ENCODE results near the gene LITAFD. TPM values are rescaled to one million over a fixed set of nuclear protein-coding genes. Genes with fewer than 3 reads are reported as not detected.
A peak's percentile ranks its signal among the peaks of the same experiment; 100 is the strongest.
"Not testable (repeated sequence)": the region's sequence is repeated elsewhere in the genome, so short reads cannot be mapped to it uniquely, and the experiment has no call there.

LITAFD gene
- total and polyA plus RNA-seq, 4 experiments from 2014 or later = not detected

DNA sequence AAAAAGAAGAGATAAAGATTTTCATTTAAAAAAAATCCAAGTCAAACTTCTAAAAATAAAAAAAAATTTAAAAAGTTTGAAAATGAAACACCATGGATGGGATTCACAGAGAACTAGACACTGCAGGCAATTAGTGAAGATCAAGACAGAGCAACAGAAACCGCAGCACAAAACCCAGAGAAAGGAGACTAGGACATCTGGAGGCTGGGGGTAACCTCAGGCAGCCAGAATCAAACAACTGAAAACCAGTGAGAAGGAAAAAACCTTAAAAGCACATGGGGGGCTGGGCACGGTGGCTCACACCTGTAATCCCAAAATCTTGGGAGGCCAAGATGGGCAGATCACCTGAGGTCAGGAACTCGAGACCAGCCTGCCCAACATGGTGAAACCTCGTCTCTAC, 30.6 kb downstream of the LITAFD start:
- H3K27me3 ChIP-seq (ENCODE audit: insufficient read depth, low read length) = no peaks in the 10 kb centered on the region
- H3K27ac ChIP-seq (ENCODE audit: low read depth, low read length) = no peak overlapping the region
- H3K9me3 ChIP-seq (ENCODE audit: control insufficient read depth in 1 of 2, low read length in 2 of 2) = no peaks in the 10 kb centered on the region
- H3K36me3 ChIP-seq (ENCODE audit: insufficient read depth, low read length) = peaks cover 63% of the 10 kb centered on the region
- peaks cover 13% of the 10 kb centered on the region for H3K4me1 ChIP-seq (ENCODE audit: insufficient read depth, low read length)
- Mint-ChIP-seq H3K36me3 (peaks cover 64 to 93% of the 10 kb centered on the region in 2 donors), H3K27me3 (no peaks in the 10 kb centered on the region), H3K27ac (peak overlapping the region in 3 of 7 donors; percentile 13 to 41 (median 29)), H3K9me3 (peaks cover 0 to 4% (median 0%) of the 10 kb centered on the region in 8 donors), H3K4me1 (peaks cover 32 to 37% (median 33%) of the 10 kb centered on the region in 4 donors), H3K4me3 (no peak overlapping the region)
- ChIA-PET CTCF (ENCODE audit: partially characterized antibody) (interaction anchor here (1.3 kb wide), 1 partner anchor 96 kb away, joined by 3 read pairs; no protein-coding TSS in a partner anchor), POLR2A (ENCODE audit: partially characterized antibody) (no interaction called here)
- no peak for DNase-seq
- H3K4me3 ChIP-seq (ENCODE audit: low read length in 2 of 2) = no peak overlapping the region
- intact Hi-C loops (cut with micrococcal nuclease) = no loop called here

DNA sequence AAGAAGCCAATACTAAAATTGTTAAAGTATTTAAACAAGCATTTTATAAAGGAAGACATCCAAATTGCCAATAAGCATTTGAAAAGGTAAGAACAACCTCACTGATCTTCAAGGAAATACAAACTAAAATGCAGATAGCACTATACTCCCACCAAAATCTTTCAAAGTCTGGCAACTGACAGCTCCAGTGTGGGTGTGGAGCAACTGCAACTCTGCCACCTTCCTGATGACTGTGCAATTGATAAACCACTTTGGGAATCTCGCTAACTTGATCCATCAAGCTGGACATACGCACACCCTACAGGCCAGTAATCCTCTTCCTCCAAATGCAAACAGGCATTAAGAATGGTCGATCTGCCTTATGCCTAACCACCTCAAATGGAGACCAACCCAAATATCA, 31.9 kb downstream of the LITAFD start:
- Mint-ChIP-seq H3K4me1 (peaks cover 29 to 33% (median 30%) of the 10 kb centered on the region in 4 donors), H3K27me3 (no peaks in the 10 kb centered on the region), H3K4me3 (no peak overlapping the region), H3K27ac (peak overlapping the region in 4 of 7 donors; percentile 10 to 78 (median 17)), H3K9me3 (peaks cover 0 to 4% (median 0%) of the 10 kb centered on the region in 8 donors), H3K36me3 (peaks cover 68 to 90% of the 10 kb centered on the region in 2 donors)
- peaks cover 67% of the 10 kb centered on the region for H3K36me3 ChIP-seq (ENCODE audit: insufficient read depth, low read length)
- CTCF ChIA-PET (ENCODE audit: partially characterized antibody) = interaction anchor here (1.2 to 1.5 kb wide), 3 partner anchors 22 to 95 kb away, joined by 3 to 6 read pairs (median 3); no protein-coding TSS in a partner anchor
- H3K4me1 ChIP-seq (ENCODE audit: insufficient read depth, low read length) = peaks cover 8% of the 10 kb centered on the region
- DNase-seq = no peak
- intact Hi-C loops (cut with micrococcal nuclease) = no loop called here
- H3K4me3 ChIP-seq (ENCODE audit: low read length in 2 of 2) = no peak overlapping the region
- no peaks in the 10 kb centered on the region for H3K27me3 ChIP-seq (ENCODE audit: insufficient read depth, low read length)
- H3K9me3 ChIP-seq (ENCODE audit: control insufficient read depth in 1 of 2, low read length in 2 of 2) = no peaks in the 10 kb centered on the region
- POLR2A ChIA-PET (ENCODE audit: partially characterized antibody) = no interaction called here
- no peak overlapping the region for H3K27ac ChIP-seq (ENCODE audit: low read depth, low read length)

DNA sequence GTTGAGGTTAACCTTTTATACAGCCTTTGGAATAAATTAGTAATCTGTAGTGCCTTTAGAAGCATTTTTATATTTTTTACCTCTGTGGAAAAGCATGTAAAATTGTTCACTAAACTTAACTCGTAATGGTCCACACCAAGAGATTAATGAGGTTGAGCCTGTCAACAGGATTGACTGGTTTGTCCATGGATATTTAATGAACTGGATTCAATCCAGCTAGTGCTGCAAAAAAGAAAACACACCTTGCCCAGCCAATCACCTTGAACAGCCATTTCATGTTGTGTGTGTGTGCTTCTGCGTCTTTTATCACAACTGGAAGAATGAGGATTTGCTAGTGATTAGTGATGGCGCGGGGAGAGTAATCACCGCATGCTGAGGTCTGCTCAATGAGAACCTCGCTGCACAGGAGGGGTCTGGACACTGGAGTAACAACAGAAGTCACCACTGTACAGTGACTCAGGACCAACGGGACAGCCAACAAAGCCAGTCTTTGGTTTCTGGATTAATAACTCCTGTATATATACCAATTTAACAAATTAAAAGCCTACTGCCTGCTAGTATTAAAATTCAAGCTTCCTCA, 33.7 kb downstream of the LITAFD start:
- H3K27ac Mint-ChIP-seq = no peak overlapping the region
- H3K27me3 Mint-ChIP-seq = no peaks in the 10 kb centered on the region
- DNase-seq = no peak
- no peaks in the 10 kb centered on the region for H3K27me3 ChIP-seq (ENCODE audit: insufficient read depth, low read length)
- peaks cover 22% of the 10 kb centered on the region for H3K4me1 ChIP-seq (ENCODE audit: insufficient read depth, low read length)
- no peak overlapping the region for H3K4me3 ChIP-seq (ENCODE audit: low read length in 2 of 2)
- H3K9me3 ChIP-seq (ENCODE audit: control insufficient read depth in 1 of 2, low read length in 2 of 2) = no peaks in the 10 kb centered on the region
- intact Hi-C loops (cut with micrococcal nuclease) = no loop called here
- POLR2A ChIA-PET (ENCODE audit: partially characterized antibody) = no interaction called here
- H3K27ac ChIP-seq (ENCODE audit: low read depth, low read length) = no peak overlapping the region
- CTCF ChIA-PET (ENCODE audit: partially characterized antibody) = interaction anchor here (0.8 to 1.5 kb wide), 3 partner anchors 21 to 93 kb away, joined by 4 to 7 read pairs (median 6); no protein-coding TSS in a partner anchor
- peaks cover 30 to 39% (median 37%) of the 10 kb centered on the region in 4 donors for H3K4me1 Mint-ChIP-seq
- peaks cover 67 to 91% of the 10 kb centered on the region in 2 donors for H3K36me3 Mint-ChIP-seq
- peaks cover 78% of the 10 kb centered on the region for H3K36me3 ChIP-seq (ENCODE audit: insufficient read depth, low read length)
- no peak overlapping the region for H3K4me3 Mint-ChIP-seq
- H3K9me3 Mint-ChIP-seq = peaks cover 0 to 4% (median 0%) of the 10 kb centered on the region in 8 donors

DNA sequence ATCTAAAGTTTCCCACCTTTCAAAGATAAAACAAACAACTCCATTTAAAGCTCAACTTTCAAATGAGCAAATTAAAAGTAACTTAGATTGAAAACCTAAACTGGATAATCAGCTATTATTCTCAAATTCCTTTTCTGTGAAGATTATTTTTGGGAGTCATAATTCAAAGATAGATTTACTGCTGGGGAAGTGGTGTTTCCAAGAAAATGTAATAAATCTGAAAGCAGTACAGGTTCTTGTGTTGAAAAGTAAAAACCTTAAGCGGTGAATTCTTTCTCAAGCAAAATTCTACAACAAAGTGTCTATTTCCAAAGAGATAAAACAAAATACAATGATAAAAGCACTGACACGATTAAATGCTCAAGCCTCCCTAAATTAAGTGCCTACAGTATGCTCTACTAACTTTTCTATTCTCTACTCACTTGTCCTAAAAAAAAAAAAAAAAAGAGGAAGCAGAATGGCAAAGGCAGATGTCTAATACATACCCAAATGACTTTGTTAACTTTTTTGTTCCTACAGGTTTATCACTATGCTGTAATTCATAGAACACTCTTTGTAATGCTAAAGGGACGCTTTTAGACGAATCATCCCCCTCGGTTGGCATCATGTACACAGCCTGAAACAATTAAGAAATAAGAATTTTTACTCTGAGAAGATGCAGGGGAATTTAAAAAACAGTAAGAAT, 34.5 kb downstream of the LITAFD start:
- no peaks in the 10 kb centered on the region for H3K9me3 Mint-ChIP-seq
- DNase-seq = no peak
- Histone ChIP-seq H3K27me3 (ENCODE audit: insufficient read depth, low read length) (no peaks in the 10 kb centered on the region), H3K4me3 (ENCODE audit: low read length in 2 of 2) (no peak overlapping the region), H3K27ac (ENCODE audit: low read depth, low read length) (no peak overlapping the region), H3K9me3 (ENCODE audit: control insufficient read depth in 1 of 2, low read length in 2 of 2) (no peaks in the 10 kb centered on the region), H3K36me3 (ENCODE audit: insufficient read depth, low read length) (peaks cover 78% of the 10 kb centered on the region), H3K4me1 (ENCODE audit: insufficient read depth, low read length) (peaks cover 30% of the 10 kb centered on the region)
- peak overlapping the region in 3 of 7 donors; percentile 22 to 55 (median 32) for H3K27ac Mint-ChIP-seq
- ChIA-PET POLR2A (ENCODE audit: partially characterized antibody) (no interaction called here), CTCF (ENCODE audit: partially characterized antibody) (interaction anchor here (0.8 to 1.2 kb wide), 2 partner anchors 56 to 92 kb away, joined by 4 to 7 read pairs; no protein-coding TSS in a partner anchor)
- peaks cover 29 to 43% (median 38%) of the 10 kb centered on the region in 4 donors for H3K4me1 Mint-ChIP-seq
- H3K27me3 Mint-ChIP-seq = no peaks in the 10 kb centered on the region
- intact Hi-C loops (cut with micrococcal nuclease) = no loop called here
- no peak overlapping the region for H3K4me3 Mint-ChIP-seq
- H3K36me3 Mint-ChIP-seq = peaks cover 65 to 91% of the 10 kb centered on the region in 2 donors

DNA sequence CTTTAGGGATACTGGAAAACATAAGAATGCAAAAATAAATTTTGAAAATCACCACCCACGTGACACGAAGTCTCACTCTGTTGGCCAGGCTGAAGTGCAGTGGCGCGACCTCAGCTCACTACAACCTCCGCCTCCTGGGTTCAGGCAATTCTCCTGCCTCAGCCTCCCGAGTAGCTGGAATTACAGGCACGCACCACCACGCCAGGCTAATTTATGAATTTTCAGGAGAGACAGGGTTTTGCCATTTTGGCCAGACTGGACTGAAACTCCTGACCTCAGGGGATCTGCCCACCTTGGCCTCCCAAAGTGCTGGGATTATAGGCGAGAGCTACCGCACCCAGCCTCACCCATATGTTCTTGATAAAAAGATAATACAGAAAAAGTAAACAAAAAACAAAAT, 35.2 kb downstream of the LITAFD start:
- H3K27ac Mint-ChIP-seq; H3K9me3 Mint-ChIP-seq; H3K27me3 ChIP-seq (ENCODE audit: insufficient read depth, low read length); DNase-seq; H3K9me3 ChIP-seq (ENCODE audit: control insufficient read depth in 1 of 2, low read length in 2 of 2); intact Hi-C loops (cut with micrococcal nuclease); H3K4me3 ChIP-seq (ENCODE audit: low read length in 2 of 2); POLR2A ChIA-PET (ENCODE audit: partially characterized antibody); H3K4me3 Mint-ChIP-seq; H3K27me3 Mint-ChIP-seq; H3K27ac ChIP-seq (ENCODE audit: low read depth, low read length): not testable (repeated sequence)
- Histone ChIP-seq H3K4me1 (ENCODE audit: insufficient read depth, low read length) (peaks cover 37% of the 10 kb centered on the region), H3K36me3 (ENCODE audit: insufficient read depth, low read length) (peaks cover 79% of the 10 kb centered on the region)
- H3K4me1 Mint-ChIP-seq = peaks cover 29 to 50% (median 42%) of the 10 kb centered on the region in 4 donors
- CTCF ChIA-PET (ENCODE audit: partially characterized antibody) = interaction anchor here (1.7 kb wide), 1 partner anchor 16 kb away, joined by 3 read pairs; no protein-coding TSS in a partner anchor
- H3K36me3 Mint-ChIP-seq = peaks cover 66 to 92% of the 10 kb centered on the region in 2 donors

DNA sequence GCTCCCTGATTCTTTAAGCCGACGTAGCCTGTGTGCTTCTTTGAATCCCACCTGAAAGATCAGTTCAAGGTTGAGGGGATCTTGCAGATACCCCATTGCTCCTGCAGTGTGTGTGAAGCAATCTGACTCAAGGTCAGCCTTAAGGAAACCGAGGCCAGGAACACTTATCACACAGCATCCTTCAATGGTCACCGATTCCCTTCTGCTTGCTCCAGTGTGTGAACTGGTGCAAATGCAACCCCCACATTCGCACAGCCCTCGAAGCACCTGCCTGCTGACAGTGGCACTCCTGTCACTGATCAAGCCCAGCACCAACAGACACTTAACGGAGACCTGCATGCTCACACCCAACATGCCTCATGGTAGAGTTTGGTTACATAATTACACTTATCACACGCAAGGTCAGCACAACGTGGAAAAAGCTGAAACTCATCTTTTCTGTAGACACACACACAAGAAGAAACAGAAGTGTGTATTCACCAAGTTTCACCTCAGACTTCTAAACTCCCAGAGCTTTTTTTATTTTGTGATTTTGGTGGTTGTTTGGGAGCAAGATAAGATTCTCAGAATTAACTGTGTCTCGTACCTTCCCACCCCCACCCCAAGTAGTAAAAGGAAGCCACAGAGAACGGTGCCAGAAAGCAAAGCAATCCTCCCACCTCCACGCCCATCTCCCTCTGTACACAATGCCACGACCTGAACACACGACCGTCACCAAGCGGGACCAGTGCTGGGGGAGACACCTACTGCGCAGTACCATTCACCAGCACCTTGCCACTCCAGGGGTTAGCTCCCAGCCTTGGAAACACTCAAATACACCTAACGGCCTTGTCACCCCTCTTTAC, 37.2 kb downstream of the LITAFD start:
- intact Hi-C loops (cut with micrococcal nuclease) = no loop called here
- Histone ChIP-seq H3K36me3 (ENCODE audit: insufficient read depth, low read length) (peaks cover 85% of the 10 kb centered on the region), H3K4me1 (ENCODE audit: insufficient read depth, low read length) (peaks cover 42% of the 10 kb centered on the region), H3K4me3 (ENCODE audit: low read length in 2 of 2) (no peak overlapping the region), H3K27me3 (ENCODE audit: insufficient read depth, low read length) (no peaks in the 10 kb centered on the region), H3K27ac (ENCODE audit: low read depth, low read length) (peak overlapping the region; percentile 4), H3K9me3 (ENCODE audit: control insufficient read depth in 1 of 2, low read length in 2 of 2) (no peaks in the 10 kb centered on the region)
- POLR2A ChIA-PET (ENCODE audit: partially characterized antibody) = interaction anchor here (0.7 to 2.3 kb wide), 4 partner anchors 40 to 190 kb away, joined by 3 to 5 read pairs (median 3); partner anchors contain the start of gene CARHSP1
- no peak for DNase-seq
- Mint-ChIP-seq H3K9me3 (no peaks in the 10 kb centered on the region), H3K4me1 (peaks cover 29 to 61% (median 46%) of the 10 kb centered on the region in 4 donors), H3K36me3 (peaks cover 55 to 94% of the 10 kb centered on the region in 2 donors), H3K27me3 (no peaks in the 10 kb centered on the region), H3K27ac (peak overlapping the region; percentile 48 to 91 (median 87)), H3K4me3 (peak overlapping the region in 6 of 8 donors; percentile 14 to 81 (median 66))
- CTCF ChIA-PET (ENCODE audit: partially characterized antibody) = interaction anchor here (0.7 to 2.9 kb wide), 3 partner anchors 18 to 89 kb away, joined by 3 to 8 read pairs (median 3); no protein-coding TSS in a partner anchor
